Measurements from ENCODE around the gene ATP2C2. TPM values are rescaled to one million over a fixed set of nuclear protein-coding genes. Genes with fewer than 3 reads are reported as not detected.
A peak's percentile ranks its signal among the peaks of the same experiment; 100 is the strongest.

The ATP2C2 gene
- polyA plus RNA-seq, 1 donor: 0.38 TPM

- DNase-seq (ENCODE audit: low read depth): no peak
These were observed 119.0 kb downstream of the ATP2C2 start for GRCh38 chr16:84487358-84487757.

- DNase-seq (ENCODE audit: low read depth): no peak
These were observed 120.8 kb downstream of the ATP2C2 start for GRCh38 chr16:84489131-84489530.

- no peak for DNase-seq (ENCODE audit: low read depth)
These were observed 127.2 kb downstream of the ATP2C2 start for GRCh38 chr16:84495506-84495905.

- no peak for DNase-seq (ENCODE audit: low read depth)
These were observed 128.7 kb downstream of the ATP2C2 start for GRCh38 chr16:84496991-84497390.

GRCh38 chr16:84497418-84498222 lies 129.3 kb downstream of the ATP2C2 start:
- no peak for DNase-seq (ENCODE audit: low read depth)

GRCh38 chr16:84498223-84498610 lies 129.9 kb downstream of the ATP2C2 start:
- DNase-seq (ENCODE audit: low read depth): no peak

- no peak for DNase-seq (ENCODE audit: low read depth)
These were observed 130.7 kb downstream of the ATP2C2 start for GRCh38 chr16:84498859-84499620.

- no peak for DNase-seq (ENCODE audit: low read depth)
These were observed 131.3 kb downstream of the ATP2C2 start for GRCh38 chr16:84499638-84500037.

- no peak for DNase-seq (ENCODE audit: low read depth)
These were observed 132.2 kb downstream of the ATP2C2 start for GRCh38 chr16:84500531-84500930.

GRCh38 chr16:84501077-84501735 lies 132.9 kb downstream of the ATP2C2 start:
- no peak for DNase-seq (ENCODE audit: low read depth)

- no peak for DNase-seq (ENCODE audit: low read depth)
These were observed 133.7 kb downstream of the ATP2C2 start for GRCh38 chr16:84502075-84502474.

- no peak for DNase-seq (ENCODE audit: low read depth)
These were observed 134.2 kb downstream of the ATP2C2 start for GRCh38 chr16:84502581-84502980.

- no peak for DNase-seq (ENCODE audit: low read depth)
These were observed 135.5 kb downstream of the ATP2C2 start for GRCh38 chr16:84503751-84504395.

- DNase-seq (ENCODE audit: low read depth): peak; percentile 92
These were observed 136.3 kb downstream of the ATP2C2 start, which contains the start of gene MEAK7 for GRCh38 chr16:84504420-84505248. Gene MEAK7, minus strand, starts transcription at chr16:84504659. Its CDS starts 6,573 bp downstream, at chr16:84498086.

- no peak for DNase-seq (ENCODE audit: low read depth)
These were observed 137.2 kb downstream of the ATP2C2 start for GRCh38 chr16:84505249-84506187.

GRCh38 chr16:84507011-84507982 lies 139.0 kb downstream of the ATP2C2 start:
- DNase-seq (ENCODE audit: low read depth): no peak

GRCh38 chr16:84508502-84508901 lies 140.2 kb downstream of the ATP2C2 start:
- DNase-seq (ENCODE audit: low read depth): no peak
